HCT116 (cell line): ENCODE results near the gene ADD1. TPM values are rescaled to one million over a fixed set of nuclear protein-coding genes. Genes with fewer than 3 reads are reported as not detected.

Experiments
- ATAC-seq: fragments of 200-7000 bp; cut with Tn5 transposase; 2 replicates; pipeline ENCODE4 v1.9.1; 2020; ENCODE audit warnings: mild to moderate bottlenecking, moderate library complexity
- BruUV-seq: library from RNA; stranded (reverse); fragments of 400-500 nt; replicated peaks from 2 replicates; lab custom pipeline; 2021; lab: Mats Ljungman, UMichigan
- CTCF ChIA-PET: fragments of 300-600 bp; sonication (Branson Sonifier 250); formaldehyde crosslinking; loops from one replicate; lab custom pipeline; 2021; ENCODE audit warnings: antibody characterized with exemption; lab: Charles Lee
- POLR2A ChIA-PET: fragments of 300-600, 350-600 bp; sonication (Branson Sonifier 250); formaldehyde crosslinking; loops from one replicate; lab custom pipeline; 2021; ENCODE audit warnings: antibody characterized with exemption; lab: Charles Lee
- RAD21 ChIA-PET, 2 experiments: fragments of 300-600 bp; sonication (Branson Sonifier 250); formaldehyde crosslinking; loops; one replicate each; lab custom pipeline; 2023; ENCODE audit warnings: low total read pairs in 2 of 2; ENCODE audit not compliant: uncharacterized antibody in 2 of 2, unreplicated experiment in 2 of 2, low non-redundant PET in 1 of 2; lab: Charles Lee
- DNase-seq: peaks from one replicate; pipeline ENCODE4 v3.0.0-alpha.2; 2010; ENCODE audit warnings: low read depth, low spot score
- H2AFZ ChIP-seq: fragments of 200-600 bp; shearing (Covaris generic), sonication (generic); 2 replicates; pipeline ENCODE4 v1.6.1; 2017; ENCODE audit warnings: low read depth, mixed run types, mixed read lengths, antibody characterized with exemption, low read length; ENCODE audit not compliant: poor library complexity, severe bottlenecking
- H3K27ac ChIP-seq: 2 replicates; pipeline ENCODE4 v1.5.1; 2012; ENCODE audit warnings: low read depth, low read length
- H3K27me3 ChIP-seq: fragments of 200-600 bp; sonication (generic); 2 replicates; pipeline ENCODE4 v1.6.1; 2016; ENCODE audit warnings: mixed run types, low read length, mixed read lengths; ENCODE audit not compliant: insufficient read depth
- H3K36me3 ChIP-seq, 2 experiments: fragments of 200-500 bp in 1 of 2; fragments of 200-600 bp in 1 of 2; sonication (Bioruptor generic) in 1 of 2; sonication (generic) in 1 of 2; 2 replicates each; pipeline versions ENCODE4 v1.5.1 to v1.6.1; 2014 to 2016; ENCODE audit warnings: low read length in 2 of 2, inconsistent platforms in 1 of 2, mixed read lengths in 1 of 2, mixed run types in 1 of 2; ENCODE audit not compliant: insufficient read depth in 2 of 2, control insufficient read depth in 1 of 2
- H3K4me1 ChIP-seq, 2 experiments: fragments of 200-600 bp in 1 of 2; sonication (generic) in 1 of 2; 2 replicates each; pipeline versions ENCODE4 v1.5.1 to v1.6.1; 2012 to 2017; ENCODE audit warnings: low read length in 2 of 2, inconsistent platforms in 1 of 2, mild to moderate bottlenecking in 1 of 2, mixed read lengths in 1 of 2, mixed run types in 1 of 2, moderate library complexity in 1 of 2; ENCODE audit not compliant: insufficient read depth in 2 of 2, control insufficient read depth in 1 of 2
- H3K4me2 ChIP-seq: fragments of 200-600 bp; sonication (generic); 2 replicates; pipeline ENCODE4 v1.6.1; 2017; ENCODE audit warnings: mixed run types, low read length, mixed read lengths
- H3K4me3 ChIP-seq, 2 experiments: fragments of 200-600 bp in 1 of 2; sonication (generic) in 1 of 2; replicated peaks in 1 of 2; 2 replicates each; pipeline ENCODE4 v1.5.1; 2011 to 2016; ENCODE audit warnings: low read length in 2 of 2, control low read depth in 1 of 2, low read depth in 1 of 2, mild to moderate bottlenecking in 1 of 2, mixed read lengths in 1 of 2, mixed run types in 1 of 2
- H3K79me2 ChIP-seq: fragments of 200-600 bp; sonication (generic); 2 replicates; pipeline ENCODE4 v1.6.1; 2017; ENCODE audit warnings: mild to moderate bottlenecking, mixed run types, low read length, moderate library complexity, mixed read lengths; ENCODE audit not compliant: insufficient read depth
- H3K9ac ChIP-seq: fragments of 200-600 bp; sonication (generic); 2 replicates; pipeline ENCODE4 v1.6.1; 2016; ENCODE audit warnings: low read length, mixed read lengths
- H3K9me2 ChIP-seq: fragments of 200-600 bp; sonication (generic), shearing (Covaris generic); 2 replicates; pipeline ENCODE4 v1.6.1; 2017; ENCODE audit warnings: mixed run types, mild to moderate bottlenecking, moderate library complexity; ENCODE audit not compliant: insufficient read depth
- H3K9me3 ChIP-seq, 2 experiments: fragments of 200-500 bp in 1 of 2; fragments of 200-600 bp in 1 of 2; sonication (Bioruptor generic) in 1 of 2; sonication (generic) in 1 of 2; 2 replicates each; pipeline ENCODE4 v1.6.1; 2014 to 2017; ENCODE audit warnings: low read length in 2 of 2, mixed read lengths in 2 of 2, inconsistent platforms in 1 of 2, low read depth in 1 of 2, mild to moderate bottlenecking in 1 of 2, mixed run types in 1 of 2, moderate library complexity in 1 of 2; ENCODE audit not compliant: control insufficient read depth in 1 of 2, insufficient read depth in 1 of 2
- H4K20me1 ChIP-seq: fragments of 200-600 bp; sonication (generic), shearing (Covaris generic); 2 replicates; pipeline ENCODE4 v1.6.1; 2017; ENCODE audit warnings: mixed run types, mild to moderate bottlenecking, moderate library complexity; ENCODE audit not compliant: insufficient read depth
- EZH2 ChIP-seq: fragments of 200-600 bp; sonication (generic); IDR thresholded peaks from 2 replicates; pipeline ENCODE4 v1.6.1; 2017; ENCODE audit warnings: antibody characterized with exemption, mixed run types
- JUND ChIP-seq: IDR thresholded peaks from 2 replicates; pipeline ENCODE4 v1.6.1; 2012
- YY1 ChIP-seq: IDR thresholded peaks from 2 replicates; pipeline ENCODE4 v1.6.1; 2011; ENCODE audit warnings: low read length, low read depth, moderate library complexity, mild to moderate bottlenecking; ENCODE audit not compliant: insufficient replicate concordance; ENCODE audit errors: extremely low read depth
- ZFX ChIP-seq: fragments of 450-650 bp; IDR thresholded peaks from 2 replicates; pipeline ENCODE4 v1.6.1; 2017
- intact Hi-C: fragments of 100-400 bp; cut with micrococcal nuclease; formaldehyde crosslinking; loops from 2 replicates; pipeline ENCODE4 v1.10.0; 2022
- total RNA-seq: library from RNA; stranded (reverse); gene quantifications from one replicate; pipeline ENCODE4 v1.2.1, GENCODE V29; 2021; ENCODE audit not compliant: unreplicated experiment
- TF ChIP-seq, protein P1 (sequence below): IDR thresholded peaks from 2 replicates; pipeline ENCODE4 v1.6.1; 2012; ENCODE audit warnings: low read depth
- TF ChIP-seq, protein P2 (sequence below): IDR thresholded peaks from 2 replicates; pipeline ENCODE4 v1.6.1; 2012
- TF ChIP-seq, protein P3 (sequence below): IDR thresholded peaks from 2 replicates; pipeline ENCODE4 v1.6.1; 2012

ADD1 gene
- total RNA-seq, 1 experiment from 2014 or later, result 139 TPM

DNA sequence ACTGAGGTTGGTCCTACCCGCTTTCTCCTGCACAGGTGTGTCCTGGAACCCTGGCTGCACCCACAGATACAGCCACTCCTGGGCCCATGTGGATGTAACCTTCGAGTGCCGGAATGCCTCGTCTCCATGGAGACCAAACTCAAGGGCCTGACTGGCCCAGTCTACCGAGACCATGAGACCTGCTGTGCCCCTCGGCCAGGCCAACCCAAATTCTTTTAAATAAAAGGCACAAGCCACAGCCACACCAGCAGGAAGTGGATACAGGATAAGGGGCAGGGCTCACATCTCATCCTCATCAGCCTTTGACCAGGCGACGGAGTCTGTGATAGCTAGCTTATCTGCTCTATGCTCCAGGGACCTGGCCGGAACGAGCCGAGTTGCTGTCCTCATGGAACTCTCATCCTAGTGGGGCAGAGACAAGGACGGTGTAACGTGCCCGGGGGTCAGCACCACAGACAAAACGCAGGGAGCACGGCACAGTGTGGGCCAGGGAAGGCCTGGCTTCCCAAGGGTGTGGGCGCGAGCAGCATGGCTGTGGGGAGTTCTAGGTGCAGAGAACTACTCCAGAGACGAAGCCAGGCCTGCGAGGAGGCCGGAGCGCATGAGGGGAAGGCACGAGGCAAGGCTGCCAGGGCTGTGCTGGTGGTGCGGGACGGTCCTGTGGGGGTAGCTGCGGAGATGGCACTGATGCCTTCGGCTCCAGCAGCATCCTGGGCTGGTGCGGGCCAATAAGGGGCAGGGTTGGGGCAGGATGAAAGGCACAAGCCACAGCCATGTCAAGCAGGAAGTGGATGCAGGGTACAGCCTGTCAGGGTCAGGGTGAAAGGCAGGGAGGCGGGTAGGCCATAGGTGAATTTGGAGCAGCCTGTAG lies 96.9 kb downstream of the ADD1 start (continued):
- TF ChIP-seq, protein P1, sequence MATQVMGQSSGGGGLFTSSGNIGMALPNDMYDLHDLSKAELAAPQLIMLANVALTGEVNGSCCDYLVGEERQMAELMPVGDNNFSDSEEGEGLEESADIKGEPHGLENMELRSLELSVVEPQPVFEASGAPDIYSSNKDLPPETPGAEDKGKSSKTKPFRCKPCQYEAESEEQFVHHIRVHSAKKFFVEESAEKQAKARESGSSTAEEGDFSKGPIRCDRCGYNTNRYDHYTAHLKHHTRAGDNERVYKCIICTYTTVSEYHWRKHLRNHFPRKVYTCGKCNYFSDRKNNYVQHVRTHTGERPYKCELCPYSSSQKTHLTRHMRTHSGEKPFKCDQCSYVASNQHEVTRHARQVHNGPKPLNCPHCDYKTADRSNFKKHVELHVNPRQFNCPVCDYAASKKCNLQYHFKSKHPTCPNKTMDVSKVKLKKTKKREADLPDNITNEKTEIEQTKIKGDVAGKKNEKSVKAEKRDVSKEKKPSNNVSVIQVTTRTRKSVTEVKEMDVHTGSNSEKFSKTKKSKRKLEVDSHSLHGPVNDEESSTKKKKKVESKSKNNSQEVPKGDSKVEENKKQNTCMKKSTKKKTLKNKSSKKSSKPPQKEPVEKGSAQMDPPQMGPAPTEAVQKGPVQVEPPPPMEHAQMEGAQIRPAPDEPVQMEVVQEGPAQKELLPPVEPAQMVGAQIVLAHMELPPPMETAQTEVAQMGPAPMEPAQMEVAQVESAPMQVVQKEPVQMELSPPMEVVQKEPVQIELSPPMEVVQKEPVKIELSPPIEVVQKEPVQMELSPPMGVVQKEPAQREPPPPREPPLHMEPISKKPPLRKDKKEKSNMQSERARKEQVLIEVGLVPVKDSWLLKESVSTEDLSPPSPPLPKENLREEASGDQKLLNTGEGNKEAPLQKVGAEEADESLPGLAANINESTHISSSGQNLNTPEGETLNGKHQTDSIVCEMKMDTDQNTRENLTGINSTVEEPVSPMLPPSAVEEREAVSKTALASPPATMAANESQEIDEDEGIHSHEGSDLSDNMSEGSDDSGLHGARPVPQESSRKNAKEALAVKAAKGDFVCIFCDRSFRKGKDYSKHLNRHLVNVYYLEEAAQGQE, result no peak
- TF ChIP-seq JUND, result no peak
- no peak for TF ChIP-seq ZFX

DNA sequence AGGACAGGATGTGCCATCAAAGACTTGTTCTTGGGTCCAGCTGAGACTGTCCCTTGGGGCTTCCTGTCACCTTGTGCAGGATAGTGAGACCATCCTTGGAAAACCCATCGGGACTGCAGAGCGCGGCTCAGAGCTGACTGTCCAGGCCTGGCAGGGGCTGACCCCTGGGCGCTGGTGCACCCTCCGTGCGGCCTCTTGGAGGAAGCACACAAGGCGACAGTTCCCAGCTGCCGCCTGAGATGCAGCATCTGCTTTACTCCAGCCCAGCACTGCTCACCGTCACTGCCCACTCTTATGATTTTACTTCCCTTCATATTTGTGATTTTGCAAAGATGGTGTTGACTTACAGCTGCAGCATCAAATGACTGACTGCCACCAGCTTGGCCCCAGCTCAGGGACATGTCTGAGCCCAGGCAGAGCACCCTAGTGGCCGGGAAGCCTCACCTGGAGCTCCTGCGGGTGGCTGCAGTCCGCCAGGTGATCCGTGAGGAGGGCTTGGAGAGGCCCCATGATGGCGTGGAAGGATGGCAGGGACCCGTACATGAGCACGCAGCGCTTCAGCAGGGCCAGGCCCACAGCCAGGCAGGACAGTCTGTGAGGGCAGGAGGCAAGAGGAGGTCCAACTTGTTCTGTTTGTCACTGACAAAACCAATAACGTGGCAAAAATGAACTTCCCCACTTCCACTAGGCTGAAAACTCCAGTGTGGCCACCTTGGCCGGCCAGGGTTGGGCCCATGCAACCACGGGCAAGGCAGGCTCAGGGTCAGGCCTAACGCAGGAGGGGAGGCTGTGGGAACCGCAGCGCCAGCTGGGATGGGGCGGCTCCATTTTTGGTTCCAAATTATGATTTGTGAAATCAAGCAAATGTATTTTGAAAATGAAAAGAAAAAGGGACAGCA lies 97.7 kb downstream of the ADD1 start:
- DNase-seq, result no peak
- no TSS peak for BruUV-seq
- CTCF ChIA-PET, result interaction anchor here (1.0 kb wide), 1 partner anchor 177 kb away, joined by 3 read pairs; no protein-coding TSS in a partner anchor

More for the DNA sequence above, 97.7 kb downstream of the ADD1 start:
- H3K27me3 ChIP-seq, result no peaks in the 10 kb centered on the region
- peaks cover 51 to 81% of the 10 kb centered on the region in 2 experiments for H3K36me3 ChIP-seq
- no peak overlapping the region for H3K4me3 ChIP-seq
- RAD21 ChIA-PET, result no interaction called here
- TF ChIP-seq, protein P2, sequence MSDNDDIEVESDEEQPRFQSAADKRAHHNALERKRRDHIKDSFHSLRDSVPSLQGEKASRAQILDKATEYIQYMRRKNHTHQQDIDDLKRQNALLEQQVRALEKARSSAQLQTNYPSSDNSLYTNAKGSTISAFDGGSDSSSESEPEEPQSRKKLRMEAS, result no peak
- TF ChIP-seq EZH2 (no peak), YY1 (no peak)
- TF ChIP-seq, protein P3, sequence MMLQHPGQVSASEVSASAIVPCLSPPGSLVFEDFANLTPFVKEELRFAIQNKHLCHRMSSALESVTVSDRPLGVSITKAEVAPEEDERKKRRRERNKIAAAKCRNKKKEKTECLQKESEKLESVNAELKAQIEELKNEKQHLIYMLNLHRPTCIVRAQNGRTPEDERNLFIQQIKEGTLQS, result no peak
- H3K9me3 ChIP-seq, result no peaks in the 10 kb centered on the region
- intact Hi-C loops, result no loop called here
- no peak for ATAC-seq
- H2AFZ ChIP-seq, result no peak overlapping the region
- peaks cover 24% of the 10 kb centered on the region for H3K79me2 ChIP-seq
- peaks cover 5% of the 10 kb centered on the region; the same call in 1 of the 2 replicates for H4K20me1 ChIP-seq
- no peaks in the 10 kb centered on the region for H3K9me2 ChIP-seq
- POLR2A ChIA-PET, result no interaction called here
- no peak overlapping the region for H3K4me2 ChIP-seq
- H3K27ac ChIP-seq, result no peak overlapping the region; the same call in 1 of the 2 replicates
- H3K4me1 ChIP-seq, result peaks cover 16 to 22% of the 10 kb centered on the region in 2 experiments
- H3K9ac ChIP-seq, result no peak overlapping the region
